AG09319 (cell line): ENCODE measurements around the gene OSCP1.
A peak's percentile ranks its signal among the peaks of the same experiment; 100 is the strongest.

Source experiments
- DNase-seq: peaks from one replicate; pipeline ENCODE4 v3.0.0-alpha.2; 2010; ENCODE audit warnings: low read depth; ENCODE audit errors: extremely low read depth
- CTCF ChIP-seq: IDR thresholded peaks from 2 replicates; pipeline ENCODE4 v1.5.1; 2011; ENCODE audit warnings: low read depth, mild to moderate bottlenecking, inconsistent platforms, low read length, moderate library complexity

OSCP1 gene

GRCh38 chr1:36382231-36382630 lies 68.0 kb downstream of the OSCP1 start:
- no peak for DNase-seq
- no peak for TF ChIP-seq CTCF

- no peak for DNase-seq
- no peak for TF ChIP-seq CTCF
These were observed 68.8 kb downstream of the OSCP1 start for GRCh38 chr1:36381405-36381804.

GRCh38 chr1:36380782-36381181 lies 69.5 kb downstream of the OSCP1 start:
- TF ChIP-seq CTCF = no peak
- no peak for DNase-seq

GRCh38 chr1:36380143-36380619 lies 70.1 kb downstream of the OSCP1 start:
- TF ChIP-seq CTCF = no peak
- no peak for DNase-seq

- no peak for DNase-seq
- TF ChIP-seq CTCF = no peak
These were observed 72.3 kb downstream of the OSCP1 start for GRCh38 chr1:36377791-36378492.

GRCh38 chr1:36372617-36373016 lies 77.6 kb downstream of the OSCP1 start:
- no peak for TF ChIP-seq CTCF
- DNase-seq = no peak

- DNase-seq = no peak
- peak; percentile 89 for TF ChIP-seq CTCF
These were observed 81.0 kb downstream of the OSCP1 start for GRCh38 chr1:36369061-36369861.
